Neural progenitor cell (in vitro differentiated cells): ENCODE results near the gene WASHC4. TPM values are rescaled to one million over a fixed set of nuclear protein-coding genes. Genes with fewer than 3 reads are reported as not detected.

Experiments
- DNase-seq: peaks from one replicate; pipeline ENCODE4 v3.0.0-alpha.2; 2016; ENCODE audit warnings: low spot score
- H2AFZ ChIP-seq: fragments of 200-600 bp; sonication (generic); replicated peaks from 2 replicates; pipeline ENCODE4 v1.6.1; 2016; ENCODE audit warnings: antibody characterized with exemption
- H3F3A ChIP-seq: fragments of 200-600 bp; sonication (generic); 2 replicates; pipeline ENCODE4 v1.6.1; 2016; ENCODE audit warnings: antibody characterized with exemption, low read depth
- H3K27ac ChIP-seq: fragments of 200-600 bp; sonication (generic); 2 replicates; pipeline ENCODE4 v1.5.1; 2016; ENCODE audit warnings: mild to moderate bottlenecking
- H3K27me3 ChIP-seq: fragments of 200-600 bp; sonication (generic); 2 replicates; pipeline ENCODE4 v1.6.1; 2016; ENCODE audit warnings: mild to moderate bottlenecking, moderate library complexity
- H3K36me3 ChIP-seq: fragments of 200-600 bp; sonication (generic); 2 replicates; pipeline ENCODE4 v1.5.1; 2016
- H3K4me1 ChIP-seq: fragments of 200-600 bp; sonication (generic); 2 replicates; pipeline ENCODE4 v1.6.1; 2016; ENCODE audit warnings: mixed run types
- H3K4me2 ChIP-seq: fragments of 200-600 bp; sonication (generic); 2 replicates; pipeline ENCODE4 v1.6.1; 2016
- H3K4me3 ChIP-seq: fragments of 200-600 bp; sonication (generic); 2 replicates; pipeline ENCODE4 v1.5.1; 2016
- H3K79me2 ChIP-seq: fragments of 200-600 bp; sonication (generic); 2 replicates; pipeline ENCODE4 v1.6.1; 2016; ENCODE audit warnings: low read depth
- H3K9ac ChIP-seq: fragments of 200-600 bp; sonication (generic); 2 replicates; pipeline ENCODE4 v1.6.1; 2016
- H3K9me3 ChIP-seq: fragments of 200-600 bp; sonication (generic); 2 replicates; pipeline ENCODE4 v1.5.1; 2016; ENCODE audit warnings: low read depth
- H4K20me1 ChIP-seq: fragments of 200-600 bp; sonication (generic); 2 replicates; pipeline ENCODE4 v1.6.1; 2016; ENCODE audit warnings: low read depth
- H3K27ac Mint-ChIP-seq: 3 replicates; pipeline ENCODE4 v1.8.0; 2021; ENCODE audit warnings: mixed read lengths
- H3K27me3 Mint-ChIP-seq: 2 replicates; pipeline ENCODE4 v1.8.0; 2022; ENCODE audit warnings: low read depth, mild to moderate bottlenecking, inconsistent platforms, moderate library complexity, mixed read lengths; ENCODE audit not compliant: insufficient read depth
- H3K36me3 Mint-ChIP-seq: 3 replicates; pipeline ENCODE4 v1.8.0; 2021; ENCODE audit warnings: mixed read lengths
- H3K4me1 Mint-ChIP-seq: 3 replicates; pipeline ENCODE4 v1.8.0; 2021; ENCODE audit warnings: mixed read lengths
- H3K4me3 Mint-ChIP-seq: 3 replicates; pipeline ENCODE4 v1.8.0; 2021; ENCODE audit warnings: mild to moderate bottlenecking, moderate library complexity, mixed read lengths
- H3K9me3 Mint-ChIP-seq: 3 replicates; pipeline ENCODE4 v1.8.0; 2020; ENCODE audit warnings: mixed read lengths
- CTCF ChIP-seq: fragments of 200-600 bp; sonication (generic); IDR thresholded peaks from 2 replicates; pipeline ENCODE4 v1.5.1; 2017; ENCODE audit warnings: antibody characterized with exemption, mild to moderate bottlenecking
- EZH2 ChIP-seq: fragments of 200-600 bp; sonication (generic); IDR thresholded peaks from 2 replicates; pipeline ENCODE4 v1.6.1; 2017; ENCODE audit warnings: antibody characterized with exemption, mild to moderate bottlenecking, moderate library complexity
- EZH2phosphoT487 ChIP-seq: fragments of 200-600 bp; sonication (generic); IDR thresholded peaks from 2 replicates; pipeline ENCODE4 v1.6.1; 2017; ENCODE audit warnings: antibody characterized with exemption
- total RNA-seq: library from RNA; depleted of rRNA; stranded (reverse); fragments of >200 nt; gene quantifications from 2 replicates; pipeline ENCODE4 v1.2.3, GENCODE V29; 2015; ENCODE audit warnings: low replicate concordance

Gene WASHC4
- total RNA-seq, 1 donor from 2014 or later, result 81.1 TPM

GRCh38 chr12:105170139-105170538 lies 62.6 kb downstream of the WASHC4 start:
- Histone ChIP-seq H3K4me3 (no peak overlapping the region), H3K36me3 (peaks cover 15% of the 10 kb centered on the region), H3K9ac (no peak overlapping the region), H4K20me1 (no peaks in the 10 kb centered on the region), H3K79me2 (no peaks in the 10 kb centered on the region), H3K27ac (no peak overlapping the region), H3K4me2 (no peak overlapping the region), H3K27me3 (no peaks in the 10 kb centered on the region), H3K9me3 (no peaks in the 10 kb centered on the region), H2AFZ (no peak overlapping the region), H3F3A (no peaks in the 10 kb centered on the region), H3K4me1 (no peaks in the 10 kb centered on the region)
- Mint-ChIP-seq H3K4me3 (no peak overlapping the region), H3K27ac (no peak overlapping the region), H3K36me3 (peaks cover 16% of the 10 kb centered on the region), H3K4me1 (no peaks in the 10 kb centered on the region), H3K9me3 (no peaks in the 10 kb centered on the region), H3K27me3 (no peaks in the 10 kb centered on the region)
- TF ChIP-seq EZH2 (no peak), CTCF (no peak), EZH2phosphoT487 (no peak)
- no peak for DNase-seq

DNA sequence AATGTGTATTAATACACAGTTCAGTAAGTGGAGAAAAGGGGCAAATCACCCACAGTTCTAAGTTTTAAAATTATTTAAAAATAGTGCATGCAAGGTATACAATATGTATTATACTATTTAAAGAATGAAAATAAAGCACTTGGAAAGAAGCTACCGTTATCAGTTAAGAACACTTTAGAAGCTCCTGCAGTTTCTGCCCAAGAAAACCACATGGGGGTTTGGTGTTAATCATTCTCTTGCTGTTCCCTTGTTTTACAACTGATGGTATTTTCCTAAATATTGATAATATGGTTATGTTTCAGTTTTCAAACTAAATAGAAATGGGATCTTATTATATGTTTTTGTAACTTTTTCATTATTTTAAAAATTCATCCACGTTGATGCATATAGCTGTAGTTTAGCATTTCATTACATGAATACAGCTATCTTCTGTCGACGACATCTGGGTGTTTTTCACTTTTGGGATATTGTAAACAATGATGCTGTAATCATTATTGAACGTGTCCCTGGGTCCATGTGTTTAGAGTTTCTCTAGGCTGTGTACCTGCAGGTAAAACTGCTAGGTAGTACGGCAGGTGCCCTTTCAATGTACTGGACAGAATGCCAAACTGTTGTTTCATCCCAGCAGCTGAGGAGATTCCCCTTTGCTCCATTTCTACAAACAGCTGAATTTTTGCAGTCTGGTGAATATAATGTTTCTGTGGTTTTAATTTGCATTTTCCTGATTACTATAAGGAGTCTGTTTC lies 64.3 kb downstream of the WASHC4 start:
- no peaks in the 10 kb centered on the region for H3K9me3 Mint-ChIP-seq

GRCh38 chr12:105175397-105175990 lies 68.0 kb downstream of the WASHC4 start:
- Mint-ChIP-seq H3K9me3 (peaks cover 10% of the 10 kb centered on the region), H3K27ac (no peak overlapping the region), H3K36me3 (peaks cover 34% of the 10 kb centered on the region), H3K4me1 (no peaks in the 10 kb centered on the region), H3K4me3 (no peak overlapping the region), H3K27me3 (no peaks in the 10 kb centered on the region)
- H3K4me2 ChIP-seq, result no peak overlapping the region
- no peaks in the 10 kb centered on the region for H4K20me1 ChIP-seq
- H3K4me3 ChIP-seq, result no peak overlapping the region
- no peaks in the 10 kb centered on the region for H3K27me3 ChIP-seq
- H3K79me2 ChIP-seq, result no peaks in the 10 kb centered on the region
- H3K9me3 ChIP-seq, result no peaks in the 10 kb centered on the region
- H3K36me3 ChIP-seq, result no peaks in the 10 kb centered on the region
- no peak overlapping the region for H2AFZ ChIP-seq
- H3K27ac ChIP-seq, result no peak overlapping the region
- H3K9ac ChIP-seq, result no peak overlapping the region
- no peak for TF ChIP-seq EZH2
- no peak for TF ChIP-seq EZH2phosphoT487
- TF ChIP-seq CTCF, result no peak
- no peaks in the 10 kb centered on the region for H3F3A ChIP-seq
- no peaks in the 10 kb centered on the region for H3K4me1 ChIP-seq
- no peak for DNase-seq

More for the DNA sequence above, 64.3 kb downstream of the WASHC4 start:
- Mint-ChIP-seq H3K36me3 (peaks cover 22% of the 10 kb centered on the region), H3K4me3 (no peak overlapping the region), H3K27me3 (no peaks in the 10 kb centered on the region), H3K4me1 (no peaks in the 10 kb centered on the region), H3K27ac (no peak overlapping the region)
- Histone ChIP-seq H2AFZ (no peak overlapping the region), H3F3A (no peaks in the 10 kb centered on the region), H3K36me3 (peaks cover 12% of the 10 kb centered on the region), H3K27ac (no peak overlapping the region), H3K9me3 (no peaks in the 10 kb centered on the region), H3K27me3 (no peaks in the 10 kb centered on the region), H3K4me1 (no peaks in the 10 kb centered on the region), H3K79me2 (no peaks in the 10 kb centered on the region), H3K4me2 (no peak overlapping the region), H4K20me1 (no peaks in the 10 kb centered on the region), H3K4me3 (no peak overlapping the region), H3K9ac (no peak overlapping the region)
- TF ChIP-seq EZH2 (no peak), EZH2phosphoT487 (no peak), CTCF (no peak)
- no peak for DNase-seq
